ENCODE measurements around the gene CLEC16A.

DNA sequence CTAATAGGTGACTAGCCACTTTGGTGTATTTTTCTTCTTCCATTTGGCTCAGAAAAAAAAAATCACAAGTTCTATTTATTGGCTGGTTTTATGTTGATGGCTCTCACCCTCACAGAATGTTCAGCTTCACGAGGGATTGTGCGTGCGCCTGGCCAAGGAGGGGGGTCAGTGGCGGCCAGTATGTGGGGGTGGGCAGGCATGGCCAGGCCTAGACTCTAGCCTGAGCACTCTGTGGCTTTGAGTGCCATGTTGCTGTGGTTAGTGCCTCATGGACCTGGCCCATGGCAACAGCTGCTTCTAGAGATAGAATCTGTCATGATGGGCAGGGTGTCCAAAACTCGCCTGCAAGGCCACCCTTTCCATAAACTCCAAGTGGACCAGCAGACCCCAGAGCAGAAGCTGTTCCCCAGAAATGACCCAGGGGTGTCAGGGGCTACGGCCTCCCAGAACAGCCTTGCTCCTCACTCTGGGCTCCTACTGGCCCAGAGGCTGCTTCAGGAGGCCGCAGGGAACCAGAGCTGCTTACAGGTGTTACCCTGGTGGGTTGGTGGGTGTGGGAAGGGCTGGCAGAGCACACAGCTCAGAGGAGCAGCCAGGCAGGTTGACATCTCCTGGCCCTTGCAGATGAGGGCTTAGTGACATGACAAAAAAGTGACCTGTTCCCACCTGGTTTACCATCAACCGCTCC lies 186.8 kb downstream of the CLEC16A start:
- TF ChIP-seq, protein P1, sequence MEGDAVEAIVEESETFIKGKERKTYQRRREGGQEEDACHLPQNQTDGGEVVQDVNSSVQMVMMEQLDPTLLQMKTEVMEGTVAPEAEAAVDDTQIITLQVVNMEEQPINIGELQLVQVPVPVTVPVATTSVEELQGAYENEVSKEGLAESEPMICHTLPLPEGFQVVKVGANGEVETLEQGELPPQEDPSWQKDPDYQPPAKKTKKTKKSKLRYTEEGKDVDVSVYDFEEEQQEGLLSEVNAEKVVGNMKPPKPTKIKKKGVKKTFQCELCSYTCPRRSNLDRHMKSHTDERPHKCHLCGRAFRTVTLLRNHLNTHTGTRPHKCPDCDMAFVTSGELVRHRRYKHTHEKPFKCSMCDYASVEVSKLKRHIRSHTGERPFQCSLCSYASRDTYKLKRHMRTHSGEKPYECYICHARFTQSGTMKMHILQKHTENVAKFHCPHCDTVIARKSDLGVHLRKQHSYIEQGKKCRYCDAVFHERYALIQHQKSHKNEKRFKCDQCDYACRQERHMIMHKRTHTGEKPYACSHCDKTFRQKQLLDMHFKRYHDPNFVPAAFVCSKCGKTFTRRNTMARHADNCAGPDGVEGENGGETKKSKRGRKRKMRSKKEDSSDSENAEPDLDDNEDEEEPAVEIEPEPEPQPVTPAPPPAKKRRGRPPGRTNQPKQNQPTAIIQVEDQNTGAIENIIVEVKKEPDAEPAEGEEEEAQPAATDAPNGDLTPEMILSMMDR (IDR thresholded peaks at IDR 0.05), result no peak
- TF ChIP-seq POLR2A (IDR thresholded peaks at IDR 0.05), result no peak
